ENCODE data around the gene PTP4A1.

Gene PTP4A1

GRCh38 chr6:63597141-63598048 lies 25.1 kb downstream of the PTP4A1 start:
- peak overlapping the region; percentile 58 to 90 (median 82) for H3K4me3 ChIP-seq (ENCODE audit: low read depth in 1 of 5, low read length in 5 of 5)
- H3K27ac ChIP-seq (ENCODE audit: low read depth, low read length) = no peak overlapping the region
- H3K9ac ChIP-seq (ENCODE audit: low read length in 5 of 5) = peak overlapping the region in 1 of 5 donors; percentile 15
- H3K4me1 ChIP-seq (ENCODE audit: control insufficient read depth in 5 of 5, insufficient read depth in 5 of 5, low read length in 5 of 5) = peaks cover 0 to 10% (median 8%) of the 10 kb centered on the region in 5 donors
- H3K9me3 ChIP-seq (ENCODE audit: control insufficient read depth in 5 of 5, low read length in 5 of 5) = no peaks in the 10 kb centered on the region
- no peaks in the 10 kb centered on the region for H3K27me3 ChIP-seq (ENCODE audit: control insufficient read depth in 5 of 5, insufficient read depth in 4 of 5, low read length in 5 of 5)
- no peaks in the 10 kb centered on the region for H3K36me3 ChIP-seq (ENCODE audit: control insufficient read depth in 5 of 5, insufficient read depth in 5 of 5, low read length in 5 of 5)

GRCh38 chr6:63598049-63599036 lies 26.1 kb downstream of the PTP4A1 start:
- no peak overlapping the region for H3K27ac ChIP-seq (ENCODE audit: low read depth, low read length)
- H3K27me3 ChIP-seq (ENCODE audit: control insufficient read depth in 5 of 5, insufficient read depth in 4 of 5, low read length in 5 of 5) = no peaks in the 10 kb centered on the region
- H3K4me1 ChIP-seq (ENCODE audit: control insufficient read depth in 5 of 5, insufficient read depth in 5 of 5, low read length in 5 of 5) = peaks cover 0 to 10% (median 8%) of the 10 kb centered on the region in 5 donors
- no peaks in the 10 kb centered on the region for H3K9me3 ChIP-seq (ENCODE audit: control insufficient read depth in 5 of 5, low read length in 5 of 5)
- H3K4me3 ChIP-seq (ENCODE audit: low read depth in 1 of 5, low read length in 5 of 5) = peak overlapping the region; percentile 58 to 90 (median 82)
- peak overlapping the region in 4 of 5 donors; percentile 15 to 68 (median 67) for H3K9ac ChIP-seq (ENCODE audit: low read length in 5 of 5)
- no peaks in the 10 kb centered on the region for H3K36me3 ChIP-seq (ENCODE audit: control insufficient read depth in 5 of 5, insufficient read depth in 5 of 5, low read length in 5 of 5)

- no peaks in the 10 kb centered on the region for H3K9me3 ChIP-seq (ENCODE audit: control insufficient read depth in 5 of 5, low read length in 5 of 5)
- no peak overlapping the region for H3K4me3 ChIP-seq (ENCODE audit: low read depth in 1 of 5, low read length in 5 of 5)
- peaks cover 0 to 10% (median 8%) of the 10 kb centered on the region in 5 donors for H3K4me1 ChIP-seq (ENCODE audit: control insufficient read depth in 5 of 5, insufficient read depth in 5 of 5, low read length in 5 of 5)
- H3K27me3 ChIP-seq (ENCODE audit: control insufficient read depth in 5 of 5, insufficient read depth in 4 of 5, low read length in 5 of 5) = no peaks in the 10 kb centered on the region
- no peaks in the 10 kb centered on the region for H3K36me3 ChIP-seq (ENCODE audit: control insufficient read depth in 5 of 5, insufficient read depth in 5 of 5, low read length in 5 of 5)
- H3K9ac ChIP-seq (ENCODE audit: low read length in 5 of 5) = no peak overlapping the region
- H3K27ac ChIP-seq (ENCODE audit: low read depth, low read length) = no peak overlapping the region
Observed at GRCh38 chr6:63599243-63599642, 27.0 kb downstream of the PTP4A1 start.

GRCh38 chr6:63600136-63600535 lies 27.9 kb downstream of the PTP4A1 start:
- Histone ChIP-seq H3K4me1 (ENCODE audit: control insufficient read depth in 5 of 5, insufficient read depth in 5 of 5, low read length in 5 of 5) (peaks cover 0 to 10% (median 8%) of the 10 kb centered on the region in 5 donors), H3K9ac (ENCODE audit: low read length in 5 of 5) (no peak overlapping the region), H3K9me3 (ENCODE audit: control insufficient read depth in 5 of 5, low read length in 5 of 5) (no peaks in the 10 kb centered on the region), H3K36me3 (ENCODE audit: control insufficient read depth in 5 of 5, insufficient read depth in 5 of 5, low read length in 5 of 5) (no peaks in the 10 kb centered on the region), H3K27me3 (ENCODE audit: control insufficient read depth in 5 of 5, insufficient read depth in 4 of 5, low read length in 5 of 5) (no peaks in the 10 kb centered on the region), H3K4me3 (ENCODE audit: low read depth in 1 of 5, low read length in 5 of 5) (no peak overlapping the region), H3K27ac (ENCODE audit: low read depth, low read length) (no peak overlapping the region)

GRCh38 chr6:63609231-63609630 lies 37.0 kb downstream of the PTP4A1 start:
- H3K9me3 ChIP-seq (ENCODE audit: control insufficient read depth in 5 of 5, low read length in 5 of 5) = no peaks in the 10 kb centered on the region
- H3K27me3 ChIP-seq (ENCODE audit: control insufficient read depth in 5 of 5, insufficient read depth in 4 of 5, low read length in 5 of 5) = no peaks in the 10 kb centered on the region
- H3K27ac ChIP-seq (ENCODE audit: low read depth, low read length) = no peak overlapping the region
- H3K4me1 ChIP-seq (ENCODE audit: control insufficient read depth in 5 of 5, insufficient read depth in 5 of 5, low read length in 5 of 5) = no peaks in the 10 kb centered on the region
- H3K36me3 ChIP-seq (ENCODE audit: control insufficient read depth in 5 of 5, insufficient read depth in 5 of 5, low read length in 5 of 5) = no peaks in the 10 kb centered on the region
- no peak overlapping the region for H3K9ac ChIP-seq (ENCODE audit: low read length in 5 of 5)
- no peak overlapping the region for H3K4me3 ChIP-seq (ENCODE audit: low read depth in 1 of 5, low read length in 5 of 5)

- Histone ChIP-seq H3K4me3 (ENCODE audit: low read depth in 1 of 5, low read length in 5 of 5) (no peak overlapping the region), H3K27me3 (ENCODE audit: control insufficient read depth in 5 of 5, insufficient read depth in 4 of 5, low read length in 5 of 5) (no peaks in the 10 kb centered on the region), H3K4me1 (ENCODE audit: control insufficient read depth in 5 of 5, insufficient read depth in 5 of 5, low read length in 5 of 5) (no peaks in the 10 kb centered on the region), H3K27ac (ENCODE audit: low read depth, low read length) (no peak overlapping the region), H3K9me3 (ENCODE audit: control insufficient read depth in 5 of 5, low read length in 5 of 5) (no peaks in the 10 kb centered on the region), H3K9ac (ENCODE audit: low read length in 5 of 5) (no peak overlapping the region), H3K36me3 (ENCODE audit: control insufficient read depth in 5 of 5, insufficient read depth in 5 of 5, low read length in 5 of 5) (no peaks in the 10 kb centered on the region)
Observed at GRCh38 chr6:63610944-63611343, 38.7 kb downstream of the PTP4A1 start.

GRCh38 chr6:63611560-63611959 lies 39.3 kb downstream of the PTP4A1 start:
- no peaks in the 10 kb centered on the region for H3K9me3 ChIP-seq (ENCODE audit: control insufficient read depth in 5 of 5, low read length in 5 of 5)
- no peak overlapping the region for H3K9ac ChIP-seq (ENCODE audit: low read length in 5 of 5)
- H3K27me3 ChIP-seq (ENCODE audit: control insufficient read depth in 5 of 5, insufficient read depth in 4 of 5, low read length in 5 of 5) = no peaks in the 10 kb centered on the region
- H3K36me3 ChIP-seq (ENCODE audit: control insufficient read depth in 5 of 5, insufficient read depth in 5 of 5, low read length in 5 of 5) = no peaks in the 10 kb centered on the region
- no peak overlapping the region for H3K27ac ChIP-seq (ENCODE audit: low read depth, low read length)
- H3K4me3 ChIP-seq (ENCODE audit: low read depth in 1 of 5, low read length in 5 of 5) = no peak overlapping the region
- no peaks in the 10 kb centered on the region for H3K4me1 ChIP-seq (ENCODE audit: control insufficient read depth in 5 of 5, insufficient read depth in 5 of 5, low read length in 5 of 5)

GRCh38 chr6:63615590-63615989 lies 43.3 kb downstream of the PTP4A1 start:
- Histone ChIP-seq H3K36me3 (ENCODE audit: control insufficient read depth in 5 of 5, insufficient read depth in 5 of 5, low read length in 5 of 5) (no peaks in the 10 kb centered on the region), H3K27ac (ENCODE audit: low read depth, low read length) (no peak overlapping the region), H3K4me3 (ENCODE audit: low read depth in 1 of 5, low read length in 5 of 5) (no peak overlapping the region), H3K27me3 (ENCODE audit: control insufficient read depth in 5 of 5, insufficient read depth in 4 of 5, low read length in 5 of 5) (no peaks in the 10 kb centered on the region), H3K9me3 (ENCODE audit: control insufficient read depth in 5 of 5, low read length in 5 of 5) (no peaks in the 10 kb centered on the region), H3K4me1 (ENCODE audit: control insufficient read depth in 5 of 5, insufficient read depth in 5 of 5, low read length in 5 of 5) (no peaks in the 10 kb centered on the region), H3K9ac (ENCODE audit: low read length in 5 of 5) (no peak overlapping the region)
